ENCODE data around the gene ZBTB38. TPM values are rescaled to one million over a fixed set of nuclear protein-coding genes. Genes with fewer than 3 reads are reported as not detected.

Gene ZBTB38
- total RNA-seq, 1 donor from 2014 or later: 64.6 TPM

- Mint-ChIP-seq H3K36me3 (ENCODE audit: low read depth) (no peaks in the 10 kb centered on the region), H3K9me3 (ENCODE audit: low read depth) (peaks cover 6% of the 10 kb centered on the region), H3K27ac (ENCODE audit: unreplicated experiment) (no peak overlapping the region), H3K4me1 (ENCODE audit: low read depth) (peaks cover 50% of the 10 kb centered on the region), H3K27me3 (ENCODE audit: low read depth) (no peaks in the 10 kb centered on the region), H3K4me3 (ENCODE audit: unreplicated experiment) (no peak overlapping the region)
- TF ChIP-seq, protein P1, sequence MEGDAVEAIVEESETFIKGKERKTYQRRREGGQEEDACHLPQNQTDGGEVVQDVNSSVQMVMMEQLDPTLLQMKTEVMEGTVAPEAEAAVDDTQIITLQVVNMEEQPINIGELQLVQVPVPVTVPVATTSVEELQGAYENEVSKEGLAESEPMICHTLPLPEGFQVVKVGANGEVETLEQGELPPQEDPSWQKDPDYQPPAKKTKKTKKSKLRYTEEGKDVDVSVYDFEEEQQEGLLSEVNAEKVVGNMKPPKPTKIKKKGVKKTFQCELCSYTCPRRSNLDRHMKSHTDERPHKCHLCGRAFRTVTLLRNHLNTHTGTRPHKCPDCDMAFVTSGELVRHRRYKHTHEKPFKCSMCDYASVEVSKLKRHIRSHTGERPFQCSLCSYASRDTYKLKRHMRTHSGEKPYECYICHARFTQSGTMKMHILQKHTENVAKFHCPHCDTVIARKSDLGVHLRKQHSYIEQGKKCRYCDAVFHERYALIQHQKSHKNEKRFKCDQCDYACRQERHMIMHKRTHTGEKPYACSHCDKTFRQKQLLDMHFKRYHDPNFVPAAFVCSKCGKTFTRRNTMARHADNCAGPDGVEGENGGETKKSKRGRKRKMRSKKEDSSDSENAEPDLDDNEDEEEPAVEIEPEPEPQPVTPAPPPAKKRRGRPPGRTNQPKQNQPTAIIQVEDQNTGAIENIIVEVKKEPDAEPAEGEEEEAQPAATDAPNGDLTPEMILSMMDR (IDR thresholded peaks at IDR 0.05): no peak
- DNase-seq (ENCODE audit: low spot score): no peak
Observed at GRCh38 chr3:141336672-141337522, 31.4 kb upstream of the ZBTB38 start.

- Mint-ChIP-seq H3K4me1 (ENCODE audit: low read depth) (peaks cover 44% of the 10 kb centered on the region), H3K27me3 (ENCODE audit: low read depth) (no peaks in the 10 kb centered on the region), H3K4me3 (ENCODE audit: unreplicated experiment) (no peak overlapping the region), H3K27ac (ENCODE audit: unreplicated experiment) (no peak overlapping the region), H3K36me3 (ENCODE audit: low read depth) (no peaks in the 10 kb centered on the region), H3K9me3 (ENCODE audit: low read depth) (peaks cover 6% of the 10 kb centered on the region)
- no peak for DNase-seq (ENCODE audit: low spot score)
- TF ChIP-seq, protein P1 (IDR thresholded peaks at IDR 0.05): no peak
Observed at GRCh38 chr3:141337523-141337854, 30.8 kb upstream of the ZBTB38 start.

GRCh38 chr3:141337991-141338390 lies 30.3 kb upstream of the ZBTB38 start:
- TF ChIP-seq, protein P1 (IDR thresholded peaks at IDR 0.05): no peak
- H3K4me3 Mint-ChIP-seq (ENCODE audit: unreplicated experiment): no peak overlapping the region
- H3K36me3 Mint-ChIP-seq (ENCODE audit: low read depth): no peaks in the 10 kb centered on the region
- no peak for DNase-seq (ENCODE audit: low spot score)
- no peaks in the 10 kb centered on the region for H3K27me3 Mint-ChIP-seq (ENCODE audit: low read depth)
- no peak overlapping the region for H3K27ac Mint-ChIP-seq (ENCODE audit: unreplicated experiment)
- H3K4me1 Mint-ChIP-seq (ENCODE audit: low read depth): peaks cover 39% of the 10 kb centered on the region
- peaks cover 6% of the 10 kb centered on the region for H3K9me3 Mint-ChIP-seq (ENCODE audit: low read depth)

DNA sequence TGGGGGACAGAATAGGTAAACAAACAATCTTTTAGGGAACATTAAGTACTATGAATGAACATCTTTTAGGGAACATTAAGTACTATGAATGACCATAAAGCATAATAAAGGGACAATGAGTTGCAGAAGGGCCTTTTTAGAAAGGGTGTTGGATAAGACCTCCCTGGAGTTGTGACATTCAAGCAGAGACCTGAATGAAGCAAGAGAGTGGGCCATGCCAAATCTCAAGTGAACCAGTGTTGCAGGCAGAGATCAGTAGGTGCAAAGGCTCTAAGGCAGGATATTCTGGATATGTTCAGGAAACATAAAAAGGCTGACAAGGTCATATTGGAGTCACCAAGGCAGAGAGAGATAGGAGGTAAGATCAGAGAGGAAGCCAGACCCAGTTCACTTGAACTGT lies 29.4 kb upstream of the ZBTB38 start:
- TF ChIP-seq, protein P1 (IDR thresholded peaks at IDR 0.05): no peak

GRCh38 chr3:141341536-141341935 lies 26.8 kb upstream of the ZBTB38 start:
- no peaks in the 10 kb centered on the region for H3K36me3 Mint-ChIP-seq (ENCODE audit: low read depth)

More for the DNA sequence above, 29.4 kb upstream of the ZBTB38 start:
- peaks cover 30% of the 10 kb centered on the region for H3K4me1 Mint-ChIP-seq (ENCODE audit: low read depth)
- H3K36me3 Mint-ChIP-seq (ENCODE audit: low read depth): no peaks in the 10 kb centered on the region
- no peaks in the 10 kb centered on the region for H3K27me3 Mint-ChIP-seq (ENCODE audit: low read depth)
- H3K27ac Mint-ChIP-seq (ENCODE audit: unreplicated experiment): no peak overlapping the region
- DNase-seq (ENCODE audit: low spot score): no peak
- peaks cover 6% of the 10 kb centered on the region for H3K9me3 Mint-ChIP-seq (ENCODE audit: low read depth)
- no peak overlapping the region for H3K4me3 Mint-ChIP-seq (ENCODE audit: unreplicated experiment)

More at GRCh38 chr3:141341536-141341935, 26.8 kb upstream of the ZBTB38 start:
- no peak for DNase-seq (ENCODE audit: low spot score)
- no peak overlapping the region for H3K27ac Mint-ChIP-seq (ENCODE audit: unreplicated experiment)
- TF ChIP-seq, protein P1 (IDR thresholded peaks at IDR 0.05): no peak
- peaks cover 11% of the 10 kb centered on the region for H3K4me1 Mint-ChIP-seq (ENCODE audit: low read depth)
- no peaks in the 10 kb centered on the region for H3K27me3 Mint-ChIP-seq (ENCODE audit: low read depth)
- no peak overlapping the region for H3K4me3 Mint-ChIP-seq (ENCODE audit: unreplicated experiment)
- peaks cover 6% of the 10 kb centered on the region for H3K9me3 Mint-ChIP-seq (ENCODE audit: low read depth)

All from chondrocyte (in vitro differentiated cells).